NCI-H1092 treated with DMSO at 0.1 percent for 48 hours (cell line): ENCODE data around the gene COA5.

Source experiments
- DNase-seq: peaks from one replicate; lab custom pipeline; 2025; lab: John Stamatoyannopoulos, UW

The COA5 gene

GRCh38 chr2:98571796-98572195 is 36.5 kb downstream of the COA5 start:
- no peak for DNase-seq

GRCh38 chr2:98571121-98571701 is 37.1 kb downstream of the COA5 start:
- DNase-seq: no peak

GRCh38 chr2:98570356-98570755 is 38.0 kb downstream of the COA5 start:
- no peak for DNase-seq

- no peak for DNase-seq
Measured at GRCh38 chr2:98569915-98570314, 38.4 kb downstream of the COA5 start.

- no peak for DNase-seq
Measured at GRCh38 chr2:98569197-98569793, 39.0 kb downstream of the COA5 start.

- DNase-seq: no peak
Measured at GRCh38 chr2:98568161-98568956, 40.0 kb downstream of the COA5 start.

- DNase-seq: no peak
Measured at GRCh38 chr2:98565941-98566340, 42.4 kb downstream of the COA5 start.

- DNase-seq: no peak
Measured at GRCh38 chr2:98565286-98565860, 42.9 kb downstream of the COA5 start.

- DNase-seq: no peak
Measured at GRCh38 chr2:98564541-98565132, 43.7 kb downstream of the COA5 start.

GRCh38 chr2:98563394-98563793 is 44.9 kb downstream of the COA5 start:
- no peak for DNase-seq

GRCh38 chr2:98561902-98562695 is 46.2 kb downstream of the COA5 start:
- no peak for DNase-seq

- DNase-seq: no peak
Measured at GRCh38 chr2:98561018-98561417, 47.3 kb downstream of the COA5 start.

GRCh38 chr2:98560256-98560771 is 48.0 kb downstream of the COA5 start:
- no peak for DNase-seq

- no peak for DNase-seq
Measured at GRCh38 chr2:98559581-98559980, 48.7 kb downstream of the COA5 start.

GRCh38 chr2:98558852-98559530 is 49.3 kb downstream of the COA5 start:
- DNase-seq: no peak

GRCh38 chr2:98556344-98557033 is 51.8 kb downstream of the COA5 start:
- DNase-seq: no peak

GRCh38 chr2:98555696-98556095 is 52.6 kb downstream of the COA5 start:
- DNase-seq: no peak

- DNase-seq: no peak
Measured at GRCh38 chr2:98554116-98554861, 54.0 kb downstream of the COA5 start.

- DNase-seq: no peak
Measured at GRCh38 chr2:98552499-98553179, 55.7 kb downstream of the COA5 start.
